ENCODE measurements around the gene CHGA.

The CHGA gene

GRCh38 chr14:92914087-92914656 is 8.8 kb upstream of the CHGA start:
- in situ Hi-C loops (cut with MboI; ENCODE audit: low pct_unique_long_range_greater_than_20kb, low sequenced_read_pairs, unreplicated experiment), result no loop called here
- TF ChIP-seq CTCF (IDR thresholded peaks at IDR 0.05; ENCODE audit: extremely low read depth, insufficient read depth, missing control alignments), result no peak
- peak; percentile 67 for DNase-seq (ENCODE audit: low spot score)

GRCh38 chr14:92916201-92916600 is 6.7 kb upstream of the CHGA start:
- in situ Hi-C loops (cut with MboI; ENCODE audit: low pct_unique_long_range_greater_than_20kb, low sequenced_read_pairs, unreplicated experiment), result no loop called here
- no peak for TF ChIP-seq CTCF (IDR thresholded peaks at IDR 0.05; ENCODE audit: extremely low read depth, insufficient read depth, missing control alignments)
- no peak for DNase-seq (ENCODE audit: low spot score)

GRCh38 chr14:92917041-92917940 is 5.7 kb upstream of the CHGA start:
- no peak for TF ChIP-seq CTCF (IDR thresholded peaks at IDR 0.05; ENCODE audit: extremely low read depth, insufficient read depth, missing control alignments)
- no peak for DNase-seq (ENCODE audit: low spot score)
- in situ Hi-C loops (cut with MboI; ENCODE audit: low pct_unique_long_range_greater_than_20kb, low sequenced_read_pairs, unreplicated experiment), result no loop called here

- DNase-seq (ENCODE audit: low spot score), result no peak
- in situ Hi-C loops (cut with MboI; ENCODE audit: low pct_unique_long_range_greater_than_20kb, low sequenced_read_pairs, unreplicated experiment), result no loop called here
Observed at GRCh38 chr14:92917956-92918355, 5.0 kb upstream of the CHGA start.

GRCh38 chr14:92920001-92920400 is 2.9 kb upstream of the CHGA start:
- in situ Hi-C loops (cut with MboI; ENCODE audit: low pct_unique_long_range_greater_than_20kb, low sequenced_read_pairs, unreplicated experiment), result no loop called here
- DNase-seq (ENCODE audit: low spot score), result no peak
- TF ChIP-seq CTCF (IDR thresholded peaks at IDR 0.05; ENCODE audit: extremely low read depth, insufficient read depth, missing control alignments), result no peak

More at GRCh38 chr14:92917956-92918355, 5.0 kb upstream of the CHGA start:
- no peak for TF ChIP-seq CTCF (IDR thresholded peaks at IDR 0.05; ENCODE audit: extremely low read depth, insufficient read depth, missing control alignments)

GRCh38 chr14:92922155-92922735 is 705 bp upstream of the CHGA start:
- DNase-seq (ENCODE audit: low spot score), result no peak
- in situ Hi-C loops (cut with MboI; ENCODE audit: low pct_unique_long_range_greater_than_20kb, low sequenced_read_pairs, unreplicated experiment), result no loop called here
- no peak for TF ChIP-seq CTCF (IDR thresholded peaks at IDR 0.05; ENCODE audit: extremely low read depth, insufficient read depth, missing control alignments)

Measured in GM13977 (cell line).